ENCODE data around the gene KIAA0930.

Gene KIAA0930

GRCh38 chr22:45233386-45233785 lies 7.3 kb downstream of the KIAA0930 start:
- DNase-seq (ENCODE audit: insufficient read length, low spot score), result no peak
- no peak for FAIRE-seq
- TF ChIP-seq CTCF (IDR thresholded peaks at IDR 0.05; ENCODE audit: insufficient read depth, missing control alignments), result no peak

GRCh38 chr22:45231293-45231692 lies 9.4 kb downstream of the KIAA0930 start:
- TF ChIP-seq CTCF (IDR thresholded peaks at IDR 0.05; ENCODE audit: insufficient read depth, missing control alignments), result no peak
- no peak for DNase-seq (ENCODE audit: insufficient read length, low spot score)
- FAIRE-seq, result no peak

- no peak for DNase-seq (ENCODE audit: insufficient read length, low spot score)
- FAIRE-seq, result no peak
- no peak for TF ChIP-seq CTCF (IDR thresholded peaks at IDR 0.05; ENCODE audit: insufficient read depth, missing control alignments)
Observed at GRCh38 chr22:45230026-45230721, 10.5 kb downstream of the KIAA0930 start.

GRCh38 chr22:45229181-45229580 lies 11.5 kb downstream of the KIAA0930 start:
- TF ChIP-seq CTCF (IDR thresholded peaks at IDR 0.05; ENCODE audit: insufficient read depth, missing control alignments), result no peak
- no peak for DNase-seq (ENCODE audit: insufficient read length, low spot score)
- no peak for FAIRE-seq

GRCh38 chr22:45228401-45228754 lies 12.3 kb downstream of the KIAA0930 start:
- DNase-seq (ENCODE audit: insufficient read length, low spot score), result no peak
- FAIRE-seq, result no peak
- no peak for TF ChIP-seq CTCF (IDR thresholded peaks at IDR 0.05; ENCODE audit: insufficient read depth, missing control alignments)

GRCh38 chr22:45227645-45228400 lies 12.9 kb downstream of the KIAA0930 start:
- DNase-seq (ENCODE audit: insufficient read length, low spot score), result no peak

More at GRCh38 chr22:45227645-45228400, 12.9 kb downstream of the KIAA0930 start:
- FAIRE-seq, result no peak
- no peak for TF ChIP-seq CTCF (IDR thresholded peaks at IDR 0.05; ENCODE audit: insufficient read depth, missing control alignments)
